Cardiac septum (tissue), 1 donor: Measurements from ENCODE around the gene TOR1AIP2. TPM values are rescaled to one million over a fixed set of nuclear protein-coding genes. Genes with fewer than 3 reads are reported as not detected.
"Not testable (repeated sequence)": the region's sequence is repeated elsewhere in the genome, so short reads cannot be mapped to it uniquely, and the experiment has no call there.

Experiments
- DNase-seq: peaks from one replicate; pipeline ENCODE4 v3.0.0-alpha.2; 2020; ENCODE audit warnings: low spot score
- intact Hi-C: fragments of 100-400 bp; cut with DNase I; formaldehyde crosslinking; loops from one replicate; pipeline ENCODE4 v1.14.0; 2022
- total RNA-seq: library from RNA; stranded (reverse); fragmentation: NEBNext Ultra II Directional; extraction: Animal tissue kit (Norgen Biotek cat#: 25700); gene quantifications from one replicate; pipeline ENCODE4 v1.2.1, GENCODE V29; 2021
- donor health status: DM: no; HTN: no; CAD: no.

Gene TOR1AIP2
- total RNA-seq, 1 donor from 2014 or later, result 45.5 TPM

GRCh38 chr1:179813626-179814545 lies 63.7 kb downstream of the TOR1AIP2 start:
- intact Hi-C loops, result no loop called here
- no peak for DNase-seq

- DNase-seq, result no peak
- intact Hi-C loops, result no loop called here
Observed at GRCh38 chr1:179812501-179813292, 64.9 kb downstream of the TOR1AIP2 start.

- no peak for DNase-seq
- intact Hi-C loops, result loop anchor here (1.0 kb wide), 1 partner anchor 104 kb away; no protein-coding TSS in a partner anchor
Observed at GRCh38 chr1:179810367-179810715, 67.3 kb downstream of the TOR1AIP2 start.

GRCh38 chr1:179809506-179810366 lies 67.9 kb downstream of the TOR1AIP2 start:
- no peak for DNase-seq
- intact Hi-C loops, result loop anchor here (1.0 kb wide), 1 partner anchor 103 kb away; no protein-coding TSS in a partner anchor

GRCh38 chr1:179808503-179808902 lies 69.1 kb downstream of the TOR1AIP2 start:
- intact Hi-C loops, result no loop called here
- no peak for DNase-seq

GRCh38 chr1:179807691-179808485 lies 69.7 kb downstream of the TOR1AIP2 start:
- intact Hi-C loops, result no loop called here
- DNase-seq, result no peak

- no peak for DNase-seq
- intact Hi-C loops, result no loop called here
Observed at GRCh38 chr1:179807291-179807690, 70.3 kb downstream of the TOR1AIP2 start.

- no peak for DNase-seq
- intact Hi-C loops, result no loop called here
Observed at GRCh38 chr1:179806333-179806732, 71.3 kb downstream of the TOR1AIP2 start.

GRCh38 chr1:179805291-179806195 lies 72.1 kb downstream of the TOR1AIP2 start:
- intact Hi-C loops, result no loop called here
- no peak for DNase-seq

- DNase-seq, intact Hi-C loops: not testable (repeated sequence)
Observed at GRCh38 chr1:179804417-179804816, 73.2 kb downstream of the TOR1AIP2 start.

- intact Hi-C loops, result no loop called here
- no peak for DNase-seq
Observed at GRCh38 chr1:179803918-179804317, 73.7 kb downstream of the TOR1AIP2 start.

- intact Hi-C loops, result no loop called here
- DNase-seq, result no peak
Observed at GRCh38 chr1:179803104-179803503, 74.5 kb downstream of the TOR1AIP2 start.

GRCh38 chr1:179800481-179800880 lies 77.1 kb downstream of the TOR1AIP2 start:
- intact Hi-C loops, result no loop called here
- DNase-seq, result no peak

- no peak for DNase-seq
- intact Hi-C loops, result no loop called here
Observed at GRCh38 chr1:179798864-179799516, 78.6 kb downstream of the TOR1AIP2 start.

- intact Hi-C loops, result no loop called here
- no peak for DNase-seq
Observed at GRCh38 chr1:179798213-179798863, 79.3 kb downstream of the TOR1AIP2 start.

- intact Hi-C loops, result no loop called here
Observed at GRCh38 chr1:179794669-179795068, 82.9 kb downstream of the TOR1AIP2 start.

GRCh38 chr1:179794146-179794545 lies 83.5 kb downstream of the TOR1AIP2 start:
- intact Hi-C loops, result no loop called here
- no peak for DNase-seq

More at GRCh38 chr1:179794669-179795068, 82.9 kb downstream of the TOR1AIP2 start:
- DNase-seq, result no peak
